H1 (cell line): ENCODE measurements around the gene UMAD1. TPM values are rescaled to one million over a fixed set of nuclear protein-coding genes. Genes with fewer than 3 reads are reported as not detected.

Experiments
- CTCF ChIA-PET: fragments of 300-600 bp; sonication (Branson Sonifier 250); formaldehyde crosslinking; loops from one replicate; lab custom pipeline; 2021; ENCODE audit not compliant: partially characterized antibody; lab: Charles Lee
- POLR2A ChIA-PET: fragments of 300-600 bp; sonication (Branson Sonifier 250); formaldehyde crosslinking; loops from one replicate; lab custom pipeline; 2021; ENCODE audit warnings: inconsistent platforms; ENCODE audit not compliant: partially characterized antibody; lab: Charles Lee
- DNase-seq, 2 experiments: peaks; one replicate each; pipeline versions ENCODE4 v3.0.0 to v3.0.0-alpha.2; 2010 to 2022; ENCODE audit warnings: low spot score in 2 of 2, low read depth in 1 of 2, mixed read lengths in 1 of 2
- FAIRE-seq: peaks from 2 replicates; lab custom pipeline; 2011; peaks lifted over from hg19 to GRCh38; lab: Jason Lieb, UNC
- H2AFZ ChIP-seq: 2 replicates; pipeline ENCODE4 v1.8.1; 2012; ENCODE audit warnings: low read length, inconsistent platforms
- H2AK5ac ChIP-seq: 2 replicates; pipeline ENCODE4 v1.6.1; 2013; ENCODE audit warnings: low read depth, low read length
- H2BK120ac ChIP-seq: replicated peaks from 2 replicates; pipeline ENCODE3; 2013; ENCODE audit warnings: low read depth, low read length, inconsistent platforms
- H2BK12ac ChIP-seq: 2 replicates; pipeline ENCODE4 v1.6.1; 2013; ENCODE audit warnings: low read depth, low read length
- H2BK15ac ChIP-seq: 2 replicates; pipeline ENCODE4 v1.6.1; 2013; ENCODE audit warnings: low read length
- H2BK20ac ChIP-seq: 2 replicates; pipeline ENCODE4 v1.6.1; 2013; ENCODE audit warnings: low read length
- H2BK5ac ChIP-seq: 2 replicates; pipeline ENCODE4 v1.6.1; 2013; ENCODE audit warnings: low read depth, low read length
- H3K14ac ChIP-seq: 2 replicates; pipeline ENCODE4 v1.6.1; 2013; ENCODE audit warnings: inconsistent platforms; ENCODE audit not compliant: insufficient read length
- H3K18ac ChIP-seq: 2 replicates; pipeline ENCODE4 v1.6.1; 2013; ENCODE audit warnings: low read length; ENCODE audit errors: extremely low read depth
- H3K23ac ChIP-seq: 2 replicates; pipeline ENCODE4 v1.6.1; 2013; ENCODE audit warnings: inconsistent platforms; ENCODE audit not compliant: insufficient read length
- H3K23me2 ChIP-seq: 2 replicates; pipeline ENCODE4 v1.6.1; 2013; ENCODE audit warnings: low read depth, low read length
- H3K27ac ChIP-seq: 2 replicates; pipeline ENCODE4 v1.6.1; 2011; ENCODE audit warnings: low read depth, low read length, inconsistent platforms
- H3K27me3 ChIP-seq, 4 experiments: replicated peaks in 1 of 4; 1 replicate in 1 of 4; 2 replicates in 3 of 4; pipeline versions ENCODE4 v1.6.1 to v1.8.1; 2011 to 2013; ENCODE audit warnings: low read length in 3 of 4, mild to moderate bottlenecking in 3 of 4, inconsistent platforms in 2 of 4, mixed read lengths in 2 of 4, moderate library complexity in 1 of 4; ENCODE audit not compliant: control insufficient read depth in 3 of 4, insufficient read depth in 3 of 4; ENCODE audit errors: extremely low read depth in 1 of 4
- H3K36me3 ChIP-seq, 4 experiments: 2 replicates each; pipeline versions ENCODE4 v1.6.1 to v1.8.1; 2011 to 2013; ENCODE audit warnings: mild to moderate bottlenecking in 4 of 4, low read length in 3 of 4, moderate library complexity in 2 of 4, control low read depth in 1 of 4, inconsistent platforms in 1 of 4; ENCODE audit not compliant: insufficient read depth in 4 of 4, control insufficient read depth in 2 of 4
- H3K4ac ChIP-seq: replicated peaks from 2 replicates; pipeline ENCODE3; 2013; ENCODE audit warnings: low read length, low read depth, mixed read lengths, inconsistent platforms; ENCODE audit not compliant: insufficient read length
- H3K4me1 ChIP-seq, 4 experiments: replicated peaks in 1 of 4; 1 replicate in 1 of 4; 2 replicates in 3 of 4; pipeline versions ENCODE4 v1.6.1 to v1.8.1; 2011 to 2013; ENCODE audit warnings: low read length in 3 of 4, inconsistent platforms in 2 of 4, mixed read lengths in 1 of 4; ENCODE audit not compliant: insufficient read depth in 4 of 4, control insufficient read depth in 3 of 4
- H3K4me2 ChIP-seq, 2 experiments: 2 replicates each; pipeline versions ENCODE4 v1.6.1 to v1.8.1; 2011 to 2013; ENCODE audit warnings: low read depth in 2 of 2, low read length in 2 of 2, control low read depth in 1 of 2, inconsistent platforms in 1 of 2, mild to moderate bottlenecking in 1 of 2; ENCODE audit not compliant: insufficient read depth in 1 of 2
- H3K4me3 ChIP-seq, 4 experiments: fragments of 200-600, 300-600 bp in 1 of 4; sonication (generic), shearing (Covaris generic), sonication (Bioruptor Twin) in 1 of 4; 2 replicates each; pipeline versions ENCODE4 v1.5.1 to v1.8.1; 2011 to 2016; ENCODE audit warnings: low read length in 4 of 4, low read depth in 3 of 4, control low read depth in 2 of 4, inconsistent platforms in 2 of 4, mild to moderate bottlenecking in 2 of 4, mixed read lengths in 1 of 4, moderate library complexity in 1 of 4; ENCODE audit not compliant: insufficient read depth in 2 of 4; ENCODE audit errors: extremely low read depth in 1 of 4
- H3K56ac ChIP-seq: replicated peaks from 2 replicates; pipeline ENCODE3; 2013; ENCODE audit warnings: low read depth, mild to moderate bottlenecking, mixed read lengths, low read length, inconsistent platforms; ENCODE audit not compliant: insufficient read length
- H3K79me1 ChIP-seq: 2 replicates; pipeline ENCODE4 v1.6.1; 2013; ENCODE audit warnings: low read depth, low read length, control low read depth
- H3K79me2 ChIP-seq, 2 experiments: 2 replicates each; pipeline versions ENCODE4 v1.6.1 to v1.8.1; 2012 to 2013; ENCODE audit warnings: low read length in 2 of 2, mild to moderate bottlenecking in 2 of 2, inconsistent platforms in 1 of 2; ENCODE audit not compliant: insufficient read depth in 2 of 2, control insufficient read depth in 1 of 2
- H3K9ac ChIP-seq, 4 experiments: replicated peaks in 1 of 4; 1 replicate in 1 of 4; 2 replicates in 3 of 4; pipeline versions ENCODE4 v1.6.1 to v1.8.1; 2011 to 2013; ENCODE audit warnings: low read depth in 3 of 4, low read length in 3 of 4, control low read depth in 2 of 4, mild to moderate bottlenecking in 2 of 4, moderate library complexity in 2 of 4, inconsistent platforms in 1 of 4; ENCODE audit errors: extremely low read depth in 1 of 4
- H3K9me3 ChIP-seq, 2 experiments: 2 replicates each; pipeline versions ENCODE4 v1.6.1 to v1.8.1; 2012 to 2013; ENCODE audit warnings: mild to moderate bottlenecking in 2 of 2, moderate library complexity in 2 of 2, control low read depth in 1 of 2, inconsistent platforms in 1 of 2, low read depth in 1 of 2, low read length in 1 of 2, mixed read lengths in 1 of 2; ENCODE audit not compliant: insufficient read depth in 2 of 2
- H4K20me1 ChIP-seq, 2 experiments: replicated peaks in 1 of 2; 2 replicates each; pipeline versions ENCODE3 to v1.8.1; 2011 to 2013; ENCODE audit warnings: inconsistent platforms in 2 of 2, low read length in 2 of 2, mild to moderate bottlenecking in 1 of 2; ENCODE audit not compliant: insufficient read depth in 2 of 2, control insufficient read depth in 1 of 2
- H4K5ac ChIP-seq: 2 replicates; pipeline ENCODE4 v1.6.1; 2013; ENCODE audit warnings: low read length, low read depth, mixed read lengths, inconsistent platforms; ENCODE audit not compliant: insufficient read length
- H4K8ac ChIP-seq: 2 replicates; pipeline ENCODE4 v1.8.0; 2013; ENCODE audit warnings: mild to moderate bottlenecking, moderate library complexity, low read length, inconsistent platforms; ENCODE audit not compliant: insufficient read depth; ENCODE audit errors: extremely low read depth
- H4K91ac ChIP-seq: replicated peaks from 2 replicates; pipeline ENCODE3; 2013; ENCODE audit warnings: low read length, mixed read lengths, inconsistent platforms; ENCODE audit not compliant: insufficient read length
- CBX5 ChIP-seq: fragments of 300-800, 300-1000 bp; sonication (generic); IDR thresholded peaks from 2 replicates; pipeline ENCODE4 v1.7.1; 2016; ENCODE audit warnings: antibody characterized with exemption, low read length, low read depth
- CBX8 ChIP-seq: fragments of 300-800, 300-1000 bp; sonication (generic); IDR thresholded peaks from 2 replicates; pipeline ENCODE4 v1.7.1; 2016; ENCODE audit warnings: low read depth, low read length, borderline replicate concordance
- CTCF ChIP-seq, 3 experiments: IDR thresholded peaks; 1 replicate in 2 of 3; 2 replicates in 1 of 3; pipeline versions ENCODE4 v1.5.1 to v1.6.1; 2011; ENCODE audit warnings: low read length in 3 of 3, mild to moderate bottlenecking in 3 of 3, inconsistent platforms in 2 of 3, low read depth in 1 of 3, moderate library complexity in 1 of 3; ENCODE audit not compliant: insufficient read depth in 1 of 3; ENCODE audit errors: control extremely low read depth in 1 of 3
- E2F6 ChIP-seq: IDR thresholded peaks from 2 replicates; pipeline ENCODE4 v1.6.1; 2012; ENCODE audit warnings: inconsistent platforms
- HDAC2 ChIP-seq, 2 experiments: fragments of 300-600 bp in 1 of 2; sonication (generic) in 1 of 2; IDR thresholded peaks; 2 replicates each; pipeline ENCODE4 v1.6.1; 2011 to 2012; ENCODE audit warnings: low read depth in 2 of 2, low read length in 2 of 2, mild to moderate bottlenecking in 2 of 2, moderate library complexity in 2 of 2, borderline replicate concordance in 1 of 2, inconsistent platforms in 1 of 2
- POLR2A ChIP-seq, 2 experiments: IDR thresholded peaks; 1 replicate in 1 of 2; 2 replicates in 1 of 2; pipeline ENCODE4 v1.6.1; 2011; ENCODE audit warnings: low read depth in 2 of 2, low read length in 2 of 2, mild to moderate bottlenecking in 2 of 2; ENCODE audit errors: control extremely low read depth in 1 of 2
- POU5F1 ChIP-seq: IDR thresholded peaks from 2 replicates; pipeline ENCODE4 v1.6.1; 2011; ENCODE audit warnings: low read depth, mild to moderate bottlenecking, low read length, moderate library complexity
- SIX5 ChIP-seq: IDR thresholded peaks from 2 replicates; pipeline ENCODE4 v1.6.1; 2011; ENCODE audit warnings: mild to moderate bottlenecking, low read depth, low read length
- SP2 ChIP-seq: IDR thresholded peaks from 2 replicates; pipeline ENCODE4 v1.6.1; 2012; ENCODE audit warnings: mild to moderate bottlenecking, low read length, inconsistent platforms
- WGBS, 2 experiments: shearing (Covaris generic) in 1 of 2; methylation state at CpG; one replicate each; pipeline versions ENCODE4 v1.1.6 to v1.1.7; 2013 to 2015; ENCODE audit warnings: low lambda C conversion rate in 2 of 2, mixed read lengths in 2 of 2, inconsistent platforms in 1 of 2, low coverage in 1 of 2, missing lambda C conversion rate in 1 of 2; ENCODE audit not compliant: insufficient replicate concordance in 2 of 2, insufficient coverage in 1 of 2, insufficient read length in 1 of 2; ENCODE audit errors: extremely low coverage in 1 of 2, missing lambda C conversion rate in 1 of 2; 5-methylcytosine and 5-hydroxymethylcytosine counted together
- polyA plus RNA-seq, 7 experiments: library from polyadenylated mRNA; depleted of rRNA in 3 of 7; stranded (reverse) in 5 of 7; unstranded in 2 of 7; fragments of >200 nt in 5 of 7; fragments of 200-250 nt in 2 of 7; gene quantifications; 1 replicate in 5 of 7; 2 replicates in 1 of 7; 4 replicates in 1 of 7; pipeline versions ENCODE4 v1.2.1 to v1.2.3, GENCODE V29; 2011 to 2013; ENCODE audit warnings: missing spikeins in 2 of 7, mixed read lengths in 2 of 7
- total RNA-seq: library from RNA; stranded (reverse); fragmentation: NEBNext Ultra II Directional; extraction: Animal tissue kit (Norgen Biotek cat#: 25700); gene quantifications from 2 replicates; pipeline ENCODE4 v1.2.1, GENCODE V29; 2021
- TF ChIP-seq, protein P1 (sequence below): IDR thresholded peaks from 2 replicates; pipeline ENCODE4 v1.6.1; 2012; ENCODE audit warnings: inconsistent platforms

UMAD1 gene
- total and polyA plus RNA-seq, 2 of the 8 experiments (the other 6 are each of a cell fraction or from before 2014, with no cell fraction given), result 10.4 to 12.3 TPM

GRCh38 chr7:7908622-7909145, 268.1 kb downstream of the UMAD1 start:
- no peak overlapping the region for H4K8ac ChIP-seq
- no peak overlapping the region for H3K9ac ChIP-seq
- WGBS, 2 experiments, result 98% methylated on average over 3 of the region's 3 CpGs; no CpG with 5 or more reads in 1 of the 2 experiments
- no peak overlapping the region for H3K27ac ChIP-seq
- POLR2A ChIA-PET, result no interaction called here
- H2BK15ac ChIP-seq, result no peak overlapping the region
- no peak overlapping the region for H2BK12ac ChIP-seq
- no peak overlapping the region for H2AK5ac ChIP-seq
- H4K5ac ChIP-seq, result no peak overlapping the region
- no peak overlapping the region for H3K4me3 ChIP-seq
- H3K4me1 ChIP-seq, result peaks cover 0 to 3% (median 0%) of the 10 kb centered on the region in 4 experiments; a peak in 2 of 7 replicates
- H3K27me3 ChIP-seq, result no peaks in the 10 kb centered on the region
- H4K20me1 ChIP-seq, result no peaks in the 10 kb centered on the region
- H2BK20ac ChIP-seq, result no peak overlapping the region
- H3K4ac ChIP-seq, result no peak overlapping the region
- no peaks in the 10 kb centered on the region for H3K36me3 ChIP-seq
- no peak for FAIRE-seq
- CTCF ChIA-PET, result interaction anchor here (0.6 to 1.6 kb wide), 2 partner anchors 49 to 255 kb away, joined by 3 read pairs; no protein-coding TSS in a partner anchor
- DNase-seq, result no peak
- no peak overlapping the region for H3K18ac ChIP-seq
- H2AFZ ChIP-seq, result no peak overlapping the region
- no peak overlapping the region for H2BK120ac ChIP-seq
- no peak overlapping the region for H4K91ac ChIP-seq
- no peak overlapping the region for H3K4me2 ChIP-seq
- no peak overlapping the region for H3K56ac ChIP-seq
- no peak overlapping the region for H2BK5ac ChIP-seq
- no peaks in the 10 kb centered on the region for H3K23me2 ChIP-seq
- no peak overlapping the region for H3K23ac ChIP-seq
- H3K14ac ChIP-seq, result no peak overlapping the region
- H3K9me3 ChIP-seq, result no peaks in the 10 kb centered on the region
- no peaks in the 10 kb centered on the region for H3K79me1 ChIP-seq
- H3K79me2 ChIP-seq, result no peaks in the 10 kb centered on the region
- TF ChIP-seq CBX5 (no peak), HDAC2 (IDR thresholded peaks at IDR 0.05; ENCODE audit: borderline replicate concordance in 1 of 2, low read depth in 2 of 2, low read length in 2 of 2) (no peak), CTCF (IDR thresholded peaks at IDR 0.05; ENCODE audit: control extremely low read depth in 1 of 3, insufficient read depth in 1 of 3, low read depth in 1 of 3, low read length in 3 of 3) (no peak), POU5F1 (no peak), POLR2A (IDR thresholded peaks at IDR 0.05; ENCODE audit: control extremely low read depth in 1 of 2, low read depth in 2 of 2, low read length in 2 of 2) (no peak), CBX8 (no peak), SIX5 (no peak), SP2 (no peak), E2F6 (no peak)
- TF ChIP-seq, protein P1, sequence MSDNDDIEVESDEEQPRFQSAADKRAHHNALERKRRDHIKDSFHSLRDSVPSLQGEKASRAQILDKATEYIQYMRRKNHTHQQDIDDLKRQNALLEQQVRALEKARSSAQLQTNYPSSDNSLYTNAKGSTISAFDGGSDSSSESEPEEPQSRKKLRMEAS, result no peak
